Caki2 (cell line): ENCODE results near the gene SLC36A1. TPM values are rescaled to one million over a fixed set of nuclear protein-coding genes. Genes with fewer than 3 reads are reported as not detected.
A peak's percentile ranks its signal among the peaks of the same experiment; 100 is the strongest.

Experiments used
- DNase-seq: peaks from one replicate; pipeline ENCODE4 v3.0.0-alpha.2; 2015; ENCODE audit warnings: low read depth
- in situ Hi-C: cut with HindIII; loops from 2 replicates; pipeline ENCODE4 v1.10.0; 2016; ENCODE audit warnings: low sequenced_read_pairs, low pct_unique_long_range_greater_than_20kb, mixed read lengths
- total RNA-seq: library from RNA; depleted of rRNA; stranded (reverse); fragments of >200 nt; shearing (Covaris generic); gene quantifications from 2 replicates; pipeline ENCODE4 v1.2.3, GENCODE V29; 2014; ENCODE audit warnings: low replicate concordance

The SLC36A1 gene
- total RNA-seq, 1 experiment from 2014 or later, result 7.9 TPM

DNA sequence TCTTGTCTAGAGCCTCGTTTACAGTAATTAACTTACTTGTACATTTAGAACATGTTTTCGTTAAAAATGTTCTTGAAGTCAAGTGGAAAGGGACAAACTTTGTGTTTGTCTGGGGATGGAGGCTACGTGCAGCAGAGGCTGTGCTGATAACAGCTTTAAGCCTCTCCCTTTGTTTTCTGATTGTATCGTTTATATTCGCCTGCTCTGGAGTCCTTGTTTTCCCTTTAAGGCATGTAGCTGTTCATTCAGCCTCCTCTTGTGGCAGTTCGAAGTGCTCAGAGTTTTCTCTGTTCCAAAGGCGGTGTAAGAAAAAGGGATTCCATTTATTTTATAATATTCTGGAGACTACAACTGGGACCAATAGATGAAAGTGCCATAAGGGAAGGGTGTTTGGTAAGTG lies 1.9 kb downstream of the SLC36A1 start:
- in situ Hi-C loops, result loop anchor here (10.0 kb wide), 1 partner anchor 206 kb away; no protein-coding TSS in a partner anchor
- DNase-seq, result no peak

DNA sequence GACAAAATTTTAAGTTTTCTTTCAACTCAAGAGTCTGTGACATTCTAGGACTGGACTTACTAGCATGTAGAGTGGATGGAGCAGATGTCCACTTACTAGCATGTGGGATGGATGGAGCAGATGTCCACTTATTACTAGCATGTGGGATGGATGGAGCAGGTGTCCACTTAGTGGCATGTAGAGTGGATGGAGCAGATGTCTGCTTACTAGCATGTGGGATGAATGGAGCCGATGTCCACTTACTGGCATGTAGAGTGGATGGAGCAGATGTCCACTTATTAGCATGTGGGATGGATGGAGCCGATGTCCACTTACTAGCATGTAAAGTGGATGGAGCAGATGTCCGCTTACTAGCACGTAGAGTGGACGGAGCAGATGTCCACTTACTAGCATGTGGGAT lies 2.4 kb downstream of the SLC36A1 start:
- in situ Hi-C loops, result loop anchor here (10.0 kb wide), 1 partner anchor 205 kb away; no protein-coding TSS in a partner anchor
- no peak for DNase-seq

DNA sequence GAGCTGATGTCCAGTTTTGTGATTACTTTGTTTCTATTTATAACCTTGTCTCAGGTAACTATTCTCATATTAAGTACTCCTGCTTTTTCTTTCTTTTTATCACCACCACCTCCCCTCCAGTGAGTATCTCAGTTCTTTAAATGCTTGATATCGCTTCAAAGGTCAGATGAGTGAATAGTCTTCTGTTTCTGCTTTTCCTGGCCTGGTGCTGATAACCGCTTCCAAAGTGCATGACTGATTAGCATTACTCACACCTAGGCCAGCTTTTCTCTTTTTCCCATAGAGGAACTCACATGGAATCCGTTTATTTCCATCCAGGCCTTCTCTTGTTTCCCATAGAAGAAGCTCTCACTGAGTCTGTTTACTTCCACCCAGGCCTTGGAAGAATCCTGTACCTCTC lies 3.2 kb downstream of the SLC36A1 start:
- in situ Hi-C loops, result no loop called here
- no peak for DNase-seq

DNA sequence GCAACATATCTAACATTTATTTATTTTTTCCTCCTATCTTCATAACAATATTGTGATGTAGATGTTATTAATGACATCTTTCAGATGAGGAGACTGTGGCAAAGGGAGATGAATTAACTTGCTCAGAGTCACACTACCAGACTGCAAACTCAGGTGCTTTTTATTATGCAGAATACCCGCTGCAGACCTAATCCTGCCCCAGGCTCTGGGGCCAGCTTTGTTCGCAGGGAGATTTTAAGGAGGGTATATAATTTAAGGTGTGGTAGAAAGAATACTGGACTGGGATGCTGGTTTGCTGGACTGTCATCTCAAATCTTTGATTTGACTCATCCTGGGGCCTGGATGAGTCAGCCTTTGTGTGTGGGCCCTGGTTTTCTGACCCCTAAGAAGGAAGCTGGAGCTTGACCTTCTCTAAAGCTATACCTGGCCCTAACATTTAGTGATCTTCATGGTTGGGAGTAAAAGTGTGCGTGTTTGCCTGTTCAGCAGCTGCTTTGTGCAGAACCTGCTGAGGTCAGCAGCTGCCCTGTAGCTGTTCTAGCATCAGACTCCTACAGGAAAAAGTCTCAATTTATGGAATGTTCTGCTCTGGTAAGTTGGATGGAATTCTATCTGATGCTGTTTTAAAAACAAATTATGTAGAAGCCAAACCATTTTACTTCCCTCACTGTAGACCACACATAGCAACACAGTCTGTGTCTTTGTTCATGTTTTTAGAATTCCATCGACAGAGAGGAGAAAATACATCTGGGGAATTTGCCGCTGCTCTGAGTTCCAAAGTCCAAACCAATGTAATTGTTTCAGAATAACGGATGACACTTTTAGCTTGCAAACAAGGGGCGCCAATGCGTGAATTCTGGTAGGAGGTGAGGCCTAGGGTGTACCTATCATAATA lies 4.5 kb downstream of the SLC36A1 start:
- peak; percentile 54 for DNase-seq
- in situ Hi-C loops, result no loop called here

DNA sequence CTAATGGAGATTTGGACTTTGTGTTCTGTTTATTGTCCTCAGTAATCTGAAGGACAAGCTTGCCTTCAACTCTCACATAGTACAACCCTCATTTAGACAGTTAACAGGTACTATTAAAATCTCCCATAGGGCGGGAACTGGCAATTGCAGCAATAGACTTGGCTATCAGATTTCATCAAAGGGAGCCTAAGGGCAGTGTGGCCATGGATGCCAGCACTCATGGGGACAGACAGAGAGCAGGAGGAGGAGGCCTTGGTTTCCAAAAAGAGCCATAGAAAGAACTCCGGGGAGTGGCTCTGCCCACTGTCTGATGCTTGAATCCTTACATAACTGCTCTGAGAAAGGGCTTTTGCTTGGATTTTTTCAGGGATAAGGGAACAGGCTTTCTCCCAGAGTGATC lies 6.8 kb downstream of the SLC36A1 start:
- in situ Hi-C loops, result no loop called here
- no peak for DNase-seq

DNA sequence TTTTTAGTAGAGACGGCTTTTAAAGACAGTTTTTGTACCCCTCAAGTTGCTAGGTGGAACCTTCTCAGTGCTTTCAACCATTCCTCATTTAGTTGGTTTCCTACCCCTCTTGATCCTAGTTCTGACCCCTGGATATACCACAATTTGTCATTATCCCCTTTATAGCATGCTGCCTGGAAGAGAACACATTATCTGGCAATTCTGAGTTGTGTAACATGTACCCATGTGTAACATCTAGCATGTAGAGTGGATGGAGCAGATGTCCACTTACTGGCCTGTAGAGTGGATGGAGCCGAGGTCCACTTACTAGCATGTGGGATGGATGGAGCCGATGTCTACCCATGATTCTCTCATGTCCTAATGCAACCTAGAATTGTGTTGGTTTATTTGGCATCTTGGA lies 7.5 kb downstream of the SLC36A1 start:
- DNase-seq, result no peak
- in situ Hi-C loops, result no loop called here

DNA sequence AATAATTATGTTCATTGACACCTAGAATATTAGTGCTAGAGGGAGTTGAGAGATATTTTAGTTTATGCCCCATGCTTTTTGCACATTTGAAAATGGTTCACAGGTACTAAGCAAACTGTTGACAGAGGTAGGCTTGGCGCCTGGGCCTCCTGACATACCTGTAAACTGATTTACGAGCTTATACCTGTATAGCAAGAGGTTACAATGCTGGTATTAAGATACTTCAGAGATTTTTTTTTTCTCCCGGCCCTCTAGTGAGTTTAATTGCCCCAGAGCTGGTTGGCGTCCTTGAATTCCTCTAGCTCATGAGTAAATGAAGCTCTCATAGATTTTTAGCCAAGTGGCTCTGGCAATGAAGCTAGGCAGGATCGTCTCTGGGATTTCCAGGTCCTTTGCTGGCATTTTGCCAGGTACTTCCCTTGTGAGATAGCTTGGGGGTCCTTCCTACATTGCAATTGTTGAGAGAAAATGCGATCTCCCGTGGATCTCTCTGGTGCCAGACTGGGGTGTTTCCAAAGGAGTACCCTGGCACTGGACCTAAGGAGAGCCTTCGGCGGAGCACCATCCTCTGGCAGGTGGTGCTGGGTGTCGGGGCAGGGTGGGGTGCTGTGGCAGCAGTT lies 9.0 kb downstream of the SLC36A1 start:
- in situ Hi-C loops, result no loop called here
- DNase-seq, result no peak

DNA sequence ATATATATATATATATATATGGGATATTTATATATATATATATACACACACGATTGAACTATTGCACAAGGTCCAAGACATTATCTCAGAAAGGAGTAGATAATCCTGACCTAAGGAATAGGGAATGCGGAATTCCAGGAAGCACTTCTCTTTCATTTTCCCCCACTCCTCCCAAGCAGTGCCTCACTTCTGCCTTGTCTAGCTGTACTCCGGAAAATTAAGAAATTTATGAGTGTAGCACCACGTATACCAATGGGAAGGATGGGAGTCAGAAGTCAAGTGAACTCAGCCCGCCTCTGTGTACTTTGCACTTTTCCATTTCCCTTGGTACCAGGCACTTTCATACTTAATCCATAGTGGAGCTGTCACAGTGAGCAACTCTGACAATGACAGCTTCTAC lies 10.9 kb downstream of the SLC36A1 start:
- in situ Hi-C loops, result no loop called here
- DNase-seq, result no peak

DNA sequence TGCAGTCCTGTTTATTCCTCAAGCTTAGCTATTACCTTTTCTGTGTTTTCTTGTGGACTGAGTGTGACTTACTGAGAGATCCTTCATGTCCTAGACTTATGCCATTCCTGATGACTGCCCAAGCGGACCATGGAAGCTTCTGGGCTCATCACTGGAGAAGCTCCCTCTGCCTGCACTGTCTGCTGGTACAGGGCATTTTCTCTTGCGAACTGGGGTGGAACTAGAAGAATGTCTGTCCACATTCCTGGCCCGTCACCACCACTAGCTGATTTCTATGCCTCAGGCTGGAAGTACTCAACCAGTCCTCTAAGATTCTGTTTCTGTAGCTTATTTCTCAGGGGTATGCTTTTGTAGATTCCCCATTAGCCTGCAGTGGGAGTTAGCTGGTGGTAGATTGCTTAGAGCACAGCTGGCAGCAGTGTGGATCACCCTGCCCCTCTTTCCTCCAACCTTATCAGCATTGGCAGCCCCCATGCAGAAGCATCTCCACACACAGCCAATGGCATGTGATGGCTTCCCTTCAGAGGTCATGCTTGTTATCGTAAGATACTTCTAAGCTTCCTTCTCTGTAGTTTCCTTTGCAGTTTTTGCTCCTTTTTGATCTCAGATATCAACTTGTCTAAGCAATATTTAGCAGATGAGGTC lies 12.4 kb downstream of the SLC36A1 start:
- in situ Hi-C loops, result no loop called here
- peak; percentile 16 for DNase-seq

DNA sequence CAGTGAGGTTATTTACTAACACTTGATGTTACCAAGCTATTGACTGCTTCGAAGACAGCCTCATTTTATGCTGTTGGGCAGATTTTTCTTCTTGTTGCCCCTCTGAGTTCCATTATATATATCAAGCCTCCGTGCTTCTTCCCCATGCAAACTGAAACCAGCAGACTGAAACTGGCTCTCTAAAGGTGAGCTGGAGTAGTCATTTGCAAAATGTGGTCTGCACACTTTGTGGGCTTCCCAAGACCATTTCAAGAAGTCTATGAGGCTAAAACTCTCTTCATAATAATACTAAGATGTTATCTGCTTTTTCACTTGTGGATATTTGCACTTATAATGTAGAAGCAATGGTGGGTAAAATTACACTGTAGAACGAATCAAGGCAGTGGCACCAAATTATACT lies 13.9 kb downstream of the SLC36A1 start:
- in situ Hi-C loops, result no loop called here
- DNase-seq, result no peak

DNA sequence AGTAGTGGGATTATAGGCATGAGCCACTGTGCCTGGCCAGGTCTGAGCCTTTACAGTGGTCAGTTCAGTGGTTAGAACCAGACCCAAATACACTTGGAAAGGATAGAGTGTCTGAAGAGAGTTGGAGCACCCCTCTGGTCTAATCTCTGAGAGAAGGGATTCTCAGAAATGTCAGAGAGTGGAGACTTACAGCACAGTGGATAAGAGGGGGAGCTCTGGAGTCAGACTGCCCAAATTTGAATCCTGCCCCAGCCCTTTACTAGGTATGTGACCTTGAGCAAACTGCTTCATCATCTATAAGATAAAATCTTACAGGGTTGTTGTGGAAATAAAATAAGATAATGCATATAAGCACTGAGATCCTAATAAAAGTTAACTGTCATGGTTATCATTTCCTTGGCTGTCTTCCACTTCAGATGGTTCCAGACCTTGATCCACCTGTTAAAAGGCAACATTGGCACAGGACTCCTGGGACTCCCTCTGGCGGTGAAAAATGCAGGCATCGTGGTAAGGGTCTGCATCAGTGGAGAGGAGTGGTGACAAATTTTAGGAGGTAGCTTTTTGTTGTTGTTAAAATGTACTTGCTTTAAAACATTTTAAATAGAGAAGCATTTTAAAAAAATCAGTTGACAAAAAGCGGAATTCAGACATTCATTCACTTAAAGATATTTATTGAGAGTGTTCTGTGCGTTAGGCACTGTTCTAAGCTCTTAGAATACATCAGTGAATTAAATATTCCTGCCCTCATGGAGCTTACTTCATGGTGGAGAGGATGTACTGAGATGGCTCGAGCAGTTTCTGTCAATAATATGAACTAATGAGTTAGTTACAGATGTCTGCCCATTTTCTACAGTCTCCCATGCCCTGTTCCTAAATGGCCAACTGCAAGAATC lies 16.0 kb downstream of the SLC36A1 start:
- DNase-seq, result no peak
- in situ Hi-C loops, result no loop called here

DNA sequence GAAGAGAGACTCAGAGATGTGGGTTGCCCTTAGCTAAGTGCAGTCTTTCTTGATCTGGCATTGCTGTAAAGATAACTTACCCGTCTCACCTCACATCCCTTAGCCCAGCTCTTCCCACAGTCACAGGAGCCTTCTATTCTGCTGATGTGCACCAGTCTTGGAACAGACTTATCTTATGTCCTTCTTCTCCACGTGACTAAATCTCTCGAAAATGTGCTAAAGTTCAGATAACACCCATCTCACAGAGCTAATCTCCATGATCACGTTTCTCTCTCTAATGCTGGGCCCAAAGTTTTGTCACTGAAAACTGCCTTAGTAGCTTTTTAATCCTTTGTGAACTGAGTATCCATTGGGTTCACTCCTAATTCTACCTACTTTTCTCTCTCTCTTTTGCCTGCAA lies 16.7 kb downstream of the SLC36A1 start:
- no peak for DNase-seq
- in situ Hi-C loops, result no loop called here

DNA sequence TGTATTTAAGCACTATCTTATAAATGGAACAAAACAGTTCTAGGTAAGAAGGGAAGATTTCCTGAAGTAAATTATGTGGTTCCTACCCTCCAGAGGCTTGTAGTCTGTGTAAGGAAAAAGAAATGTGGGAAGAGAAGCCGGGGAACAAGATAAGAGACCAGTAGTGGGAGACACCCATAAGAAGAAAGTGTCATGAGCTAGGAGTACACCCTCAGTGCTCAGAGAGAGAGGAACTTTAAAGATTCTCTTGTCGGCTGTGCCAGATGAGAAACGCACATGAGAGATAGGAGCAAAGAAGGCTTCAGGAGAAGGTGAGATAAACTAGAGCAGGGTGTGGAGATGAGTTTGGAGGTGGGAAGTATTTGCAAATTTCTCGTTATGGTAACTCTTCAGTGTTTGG lies 18.1 kb downstream of the SLC36A1 start:
- no peak for DNase-seq
- in situ Hi-C loops, result no loop called here

DNA sequence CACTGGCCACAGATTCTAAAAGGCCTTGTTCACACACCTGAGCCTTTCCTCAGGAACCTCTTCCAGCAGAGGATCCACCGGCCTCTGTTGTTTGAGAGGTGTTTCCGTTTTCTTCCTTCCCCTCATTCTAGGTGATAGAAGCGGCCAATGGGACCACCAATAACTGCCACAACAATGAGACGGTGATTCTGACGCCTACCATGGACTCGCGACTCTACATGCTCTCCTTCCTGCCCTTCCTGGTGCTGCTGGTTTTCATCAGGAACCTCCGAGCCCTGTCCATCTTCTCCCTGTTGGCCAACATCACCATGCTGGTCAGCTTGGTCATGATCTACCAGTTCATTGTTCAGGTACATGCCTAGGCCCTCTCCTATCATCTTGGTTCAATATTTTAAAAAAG lies 20.2 kb downstream of the SLC36A1 start:
- in situ Hi-C loops, result no loop called here

DNA sequence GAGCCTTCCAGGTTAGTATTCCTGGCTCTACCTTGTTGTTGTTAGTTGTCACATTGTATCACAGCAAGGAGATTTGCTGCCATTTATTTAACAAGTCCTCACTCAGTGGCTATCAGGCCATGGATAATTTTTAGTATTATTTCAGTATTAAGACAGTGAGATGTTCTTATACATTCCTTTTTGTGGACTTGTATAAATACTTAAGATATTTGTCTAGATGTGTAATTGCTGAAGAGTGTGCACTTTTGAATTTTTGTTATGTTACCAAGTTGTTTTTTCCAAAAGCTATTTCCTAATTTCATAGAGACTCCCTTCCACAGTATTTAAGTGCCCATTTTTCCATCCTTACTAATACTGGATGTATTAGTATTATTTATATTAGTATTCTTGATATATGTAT lies 22.0 kb downstream of the SLC36A1 start:
- in situ Hi-C loops, result no loop called here
- no peak for DNase-seq

More for the DNA sequence above, 20.2 kb downstream of the SLC36A1 start:
- no peak for DNase-seq

DNA sequence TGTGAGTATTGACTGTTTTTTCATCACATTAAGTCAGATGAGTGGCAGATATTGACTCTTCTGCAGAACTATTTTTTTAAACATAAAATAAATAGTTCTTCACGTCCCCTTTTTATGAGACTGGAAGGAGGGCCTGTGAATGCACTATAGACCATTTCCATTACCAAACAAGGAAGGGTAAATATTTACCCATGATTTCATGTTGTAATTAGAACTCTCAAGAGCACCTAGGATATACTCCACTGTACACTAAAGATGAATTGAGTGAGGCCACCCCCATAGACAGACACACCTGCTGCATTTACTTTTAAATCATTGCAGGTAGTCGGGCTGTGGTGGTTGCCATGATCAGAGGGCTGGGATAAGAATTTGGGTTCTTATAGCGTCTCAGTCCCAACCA lies 22.6 kb downstream of the SLC36A1 start:
- in situ Hi-C loops, result no loop called here
- DNase-seq, result no peak

DNA sequence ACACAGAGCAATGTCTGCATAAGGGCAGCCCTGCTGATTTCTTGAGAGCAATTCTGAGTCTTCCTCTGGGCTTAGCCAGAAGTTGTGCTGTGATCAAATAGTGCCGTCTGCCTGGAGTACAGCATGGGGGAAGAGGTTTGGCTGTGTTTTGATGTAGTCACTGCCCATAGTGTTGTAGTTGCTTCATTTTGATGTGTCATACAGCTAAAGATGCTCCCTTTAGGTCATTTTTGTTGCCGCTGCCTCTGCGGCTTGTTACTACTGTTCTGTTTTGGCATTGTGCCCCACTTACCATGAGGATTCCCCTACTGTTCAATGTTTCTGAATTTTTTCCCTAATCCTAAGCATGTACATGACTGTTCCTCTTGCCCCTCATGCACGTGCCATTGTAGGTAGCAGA lies 23.0 kb downstream of the SLC36A1 start:
- DNase-seq, result no peak
- in situ Hi-C loops, result no loop called here

DNA sequence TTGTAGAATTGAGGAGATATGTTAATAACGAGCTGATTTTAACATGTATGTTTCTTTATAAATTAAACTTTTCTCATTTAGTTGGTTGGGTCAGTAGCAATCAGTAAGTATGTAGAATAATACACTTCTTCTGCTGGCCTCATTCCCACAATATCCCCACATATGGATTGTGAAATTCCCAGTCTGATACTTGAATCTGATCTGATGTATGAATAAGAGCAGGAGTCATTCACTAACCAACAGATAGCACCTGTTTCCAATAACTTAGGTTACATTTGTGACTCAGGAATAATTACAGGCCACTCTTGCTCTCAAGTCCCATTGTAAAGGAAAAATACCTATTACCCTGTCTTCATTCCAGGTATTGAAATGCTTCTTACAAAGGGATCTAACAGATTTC lies 23.9 kb downstream of the SLC36A1 start:
- in situ Hi-C loops, result no loop called here
- DNase-seq, result no peak
